Kidney (tissue), 14 donors: ENCODE data around the gene PDZD2. TPM values are rescaled to one million over a fixed set of nuclear protein-coding genes. Genes with fewer than 3 reads are reported as not detected.

Experiments
- DNase-seq, 5 donors: peaks; one replicate each; pipeline ENCODE4 v3.0.0-alpha.2; 2013 to 2020
- FAIRE-seq: peaks from 2 replicates; lab custom pipeline; 2012; peaks lifted over from hg19 to GRCh38; lab: Jason Lieb, UNC
- H3K27ac ChIP-seq, 2 donors: one replicate each; pipeline ENCODE4 v1.7.0; 2013; ENCODE audit warnings: low read depth in 2 of 2, low read length in 2 of 2, inconsistent platforms in 1 of 2
- H3K27me3 ChIP-seq: one replicate; pipeline ENCODE4 v1.7.1; 2013; ENCODE audit warnings: low read length, inconsistent platforms; ENCODE audit not compliant: control insufficient read depth, insufficient read depth
- H3K36me3 ChIP-seq, 3 donors: one replicate each; pipeline versions ENCODE4 v1.7.0 to v1.7.1; 2013; ENCODE audit warnings: low read length in 3 of 3, control low read depth in 1 of 3, inconsistent platforms in 1 of 3; ENCODE audit not compliant: insufficient read depth in 3 of 3, control insufficient read depth in 2 of 3
- H3K4me1 ChIP-seq, 3 donors: one replicate each; pipeline versions ENCODE4 v1.7.0 to v1.7.1; 2013; ENCODE audit warnings: low read length in 3 of 3, inconsistent platforms in 1 of 3, low read depth in 1 of 3; ENCODE audit not compliant: control insufficient read depth in 2 of 3, insufficient read depth in 2 of 3
- H3K4me3 ChIP-seq, 3 donors: one replicate each; pipeline versions ENCODE4 v1.7.0 to v1.8.1; 2013; ENCODE audit warnings: low read length in 3 of 3, control low read depth in 1 of 3, inconsistent platforms in 1 of 3
- H3K9ac ChIP-seq, 3 donors: one replicate each; pipeline versions ENCODE4 v1.7.0 to v1.7.1; 2013; ENCODE audit warnings: low read length in 3 of 3, control low read depth in 1 of 3, inconsistent platforms in 1 of 3
- H3K9me3 ChIP-seq, 3 donors: one replicate each; pipeline versions ENCODE4 v1.7.0 to v1.7.1; 2013; ENCODE audit warnings: low read length in 3 of 3, control low read depth in 1 of 3, inconsistent platforms in 1 of 3; ENCODE audit not compliant: control insufficient read depth in 2 of 3, insufficient read depth in 1 of 3
- CTCF ChIP-seq: IDR thresholded peaks from 3 replicates; pipeline ENCODE4 v1.5.1; 2012; ENCODE audit warnings: mild to moderate bottlenecking, moderate library complexity, borderline replicate concordance; ENCODE audit not compliant: insufficient read depth; ENCODE audit errors: extremely low read depth
- intact Hi-C: fragments of 100-400 bp; cut with DNase I; formaldehyde crosslinking; loops from one replicate; pipeline ENCODE4 v1.11.1; 2022
- polyA plus RNA-seq: library from polyadenylated mRNA; stranded (reverse); fragments of 350-450 nt; fragmentation: Illumina TruSeq; extraction: RNeasy Lipid Tissue Mini Kit (QIAGEN cat#74804); gene quantifications from one replicate; pipeline ENCODE4 v1.2.3, GENCODE V29; 2014; ENCODE audit warnings: low read depth, low replicate concordance; ENCODE audit not compliant: insufficient read depth
- total RNA-seq: library from RNA; stranded (reverse); fragmentation: NEBNext Ultra II Directional; extraction: Animal tissue kit (Norgen Biotek cat#: 25700); gene quantifications from one replicate; pipeline ENCODE4 v1.2.1, GENCODE V29; 2021
- donor health status: control.
- donor health status: control.
- donor health status: control.
- donor health status: control.
- donor health status: control.
- donor health status: DM: yes; HTN: yes; CAD: no.
- donor health status: Normal renal cell carcinoma (clear cell type).

PDZD2 gene
- total and polyA plus RNA-seq, 2 donors from 2014 or later: 6.2 to 14.8 TPM

DNA sequence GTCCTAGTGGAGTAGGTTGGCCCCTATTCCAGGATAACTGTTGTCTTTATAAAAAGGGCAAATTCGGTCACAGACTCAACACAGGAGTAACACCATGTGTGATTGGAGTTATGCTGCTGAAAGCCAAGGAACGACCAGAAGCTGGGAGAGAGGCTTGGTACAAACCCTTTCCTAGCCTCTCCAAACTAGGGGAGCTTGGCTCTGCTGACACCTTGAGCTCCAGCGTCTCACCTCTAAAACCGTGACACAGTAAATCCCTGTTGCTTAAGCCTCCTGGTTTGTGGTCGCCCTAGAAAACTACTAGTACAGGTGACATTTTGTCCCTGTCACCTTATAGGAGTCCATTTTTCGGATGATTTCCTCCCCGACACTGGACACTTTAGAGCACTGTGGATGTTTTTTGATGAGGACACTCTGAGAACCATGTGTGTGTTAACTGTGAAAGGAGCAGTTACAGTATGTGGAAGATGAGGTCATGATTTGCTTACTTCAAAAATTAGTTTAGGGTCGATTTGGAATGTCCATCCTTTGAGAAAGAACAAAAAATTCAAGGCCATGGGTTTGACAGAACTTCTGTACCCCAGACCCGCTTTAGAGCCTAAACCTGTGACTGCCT lies 167.0 kb downstream of the PDZD2 start:
- Histone ChIP-seq H3K4me1 (peaks cover 0 to 7% (median 3%) of the 10 kb centered on the region in 3 donors), H3K27me3 (no peaks in the 10 kb centered on the region), H3K9me3 (no peaks in the 10 kb centered on the region), H3K27ac (no peak overlapping the region), H3K9ac (no peak overlapping the region), H3K4me3 (no peak overlapping the region), H3K36me3 (peaks cover 0 to under 1% (median 0%) of the 10 kb centered on the region in 3 donors)
- no peak for TF ChIP-seq CTCF
- FAIRE-seq (no peak), DNase-seq (no peak)
- intact Hi-C loops: loop anchor here (10.0 kb wide), 1 partner anchor 221 kb away; no protein-coding TSS in a partner anchor

- H3K27me3 ChIP-seq: no peaks in the 10 kb centered on the region
- no peak overlapping the region for H3K27ac ChIP-seq
- FAIRE-seq: no peak
- H3K9ac ChIP-seq: no peak overlapping the region
- intact Hi-C loops: loop anchor here (10.0 kb wide), 1 partner anchor 222 kb away; no protein-coding TSS in a partner anchor
- H3K4me1 ChIP-seq: peaks cover 0 to 7% (median 3%) of the 10 kb centered on the region in 3 donors
- no peaks in the 10 kb centered on the region for H3K36me3 ChIP-seq
- no peak overlapping the region for H3K4me3 ChIP-seq
- DNase-seq: no peak
- H3K9me3 ChIP-seq: no peaks in the 10 kb centered on the region
- TF ChIP-seq CTCF: no peak
Observed at GRCh38 chr5:31806561-31806960, 167.6 kb downstream of the PDZD2 start.

DNA sequence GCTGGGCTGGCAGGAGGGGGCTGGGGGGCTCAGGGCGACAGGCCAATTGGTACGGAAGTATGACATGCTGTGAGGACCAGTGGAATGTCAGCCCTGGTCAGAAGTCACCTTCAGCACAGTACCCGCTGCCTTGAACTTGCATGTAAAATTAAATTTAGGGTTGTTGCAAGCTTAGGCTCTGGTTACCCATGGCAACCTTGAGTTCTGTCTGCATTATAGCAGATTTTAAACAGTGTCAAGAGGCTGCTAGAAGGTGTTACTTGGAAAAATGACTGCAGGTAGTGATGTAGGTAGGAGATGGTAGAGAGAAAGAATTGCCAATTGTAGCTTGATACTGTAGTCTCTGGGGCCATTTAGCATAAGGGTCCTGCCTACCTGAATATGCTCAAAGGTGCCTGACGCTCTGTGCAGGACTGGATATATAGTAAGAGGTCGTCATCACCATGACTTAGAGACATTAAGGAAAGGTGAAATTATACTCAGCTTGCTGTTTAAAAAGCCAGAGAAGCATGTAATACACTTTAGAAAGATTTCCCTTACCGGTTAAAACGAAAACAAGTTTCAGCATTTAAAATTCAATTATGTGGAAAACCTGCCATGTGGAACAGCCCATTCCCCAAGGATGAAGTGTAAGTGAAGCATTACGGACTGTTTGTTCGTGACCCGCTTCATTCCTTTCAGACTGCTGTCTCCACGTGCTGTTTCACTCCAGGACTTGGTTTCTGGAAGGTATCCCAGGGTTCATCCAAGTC lies 169.0 kb downstream of the PDZD2 start:
- no peak for FAIRE-seq
- intact Hi-C loops: loop anchor here (10.0 kb wide), 1 partner anchor 223 kb away; no protein-coding TSS in a partner anchor
- DNase-seq: peak in 3 of 5 donors; percentile 40 to 59 (median 52)

More for the DNA sequence above, 169.0 kb downstream of the PDZD2 start:
- no peak for TF ChIP-seq CTCF
- Histone ChIP-seq H3K27me3 (no peaks in the 10 kb centered on the region), H3K36me3 (no peaks in the 10 kb centered on the region), H3K9me3 (no peaks in the 10 kb centered on the region), H3K4me3 (no peak overlapping the region), H3K27ac (no peak overlapping the region), H3K4me1 (peaks cover 0 to 7% (median 3%) of the 10 kb centered on the region in 3 donors), H3K9ac (no peak overlapping the region)
